ENCODE measurements around the gene BANF2.

Gene BANF2

DNA sequence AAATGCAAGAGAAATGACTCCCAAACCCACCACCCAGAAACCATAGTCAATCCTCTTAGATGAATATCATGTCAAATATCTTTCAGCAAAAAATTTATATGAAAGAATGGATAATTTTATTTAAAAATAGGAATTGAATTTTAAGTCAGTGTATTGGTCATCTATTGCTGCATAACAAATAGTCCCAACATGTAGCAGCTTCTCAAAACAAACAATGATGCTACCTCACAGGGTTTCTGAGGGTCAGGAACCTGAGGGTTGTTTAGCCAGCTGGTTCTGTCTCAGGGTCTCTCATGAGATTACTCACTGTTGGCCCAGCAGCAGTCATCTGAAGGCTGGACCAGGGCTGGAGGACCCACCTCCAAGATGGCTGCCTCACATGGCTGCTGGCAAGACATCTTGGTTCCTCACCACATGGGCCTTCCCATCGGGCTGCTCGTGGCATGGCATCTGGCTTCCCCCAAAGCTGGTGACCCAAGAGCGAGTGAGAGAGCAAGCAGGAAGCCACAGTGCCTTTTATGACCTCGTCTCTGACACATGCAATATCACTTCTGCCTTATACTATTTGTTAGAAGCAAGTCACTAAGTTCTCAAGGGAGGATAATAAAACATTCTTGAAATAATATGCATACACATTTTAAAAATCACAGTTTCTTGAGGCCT is 36.3 kb downstream of the BANF2 start:
- DNase-seq, result no peak

DNA sequence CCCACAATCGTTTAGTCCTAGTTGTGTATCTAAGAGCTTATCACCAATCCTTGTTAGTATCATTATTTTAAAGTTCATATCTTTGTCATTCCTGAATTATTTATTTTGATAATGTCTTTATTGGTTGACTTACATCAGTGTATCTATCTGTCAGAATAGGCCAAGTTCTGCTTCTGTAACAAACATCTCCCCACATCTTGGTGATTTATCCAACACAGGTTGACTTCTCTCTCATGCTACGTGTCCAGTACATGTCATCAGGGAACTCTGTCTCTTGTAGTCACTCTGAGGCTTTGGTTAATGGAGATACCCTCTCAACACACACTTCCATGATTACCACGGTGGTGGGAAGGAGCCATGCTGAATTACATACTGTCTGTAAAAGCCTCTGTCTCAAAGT is 38.4 kb downstream of the BANF2 start:
- no peak for DNase-seq

DNA sequence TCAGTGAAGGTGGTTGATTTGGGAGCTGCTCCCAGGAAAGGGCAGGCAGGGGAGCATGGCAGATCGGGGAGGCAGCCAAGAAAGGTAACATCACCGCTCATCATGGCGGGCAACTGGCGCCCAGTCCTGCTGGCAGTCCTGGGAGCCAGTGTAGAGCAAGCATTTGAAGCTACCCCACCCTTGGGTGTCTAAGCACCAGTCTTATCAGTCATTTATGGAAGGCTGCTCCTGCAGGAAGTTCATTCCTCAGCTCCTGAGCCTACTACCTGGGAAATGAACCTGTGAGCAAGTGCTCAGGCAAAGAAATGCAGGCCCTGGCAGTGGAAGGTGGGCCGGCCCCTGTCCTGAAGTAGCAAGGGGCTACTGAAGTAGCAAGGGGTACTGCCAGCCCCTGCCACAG is 41.5 kb downstream of the BANF2 start:
- DNase-seq, result no peak

DNA sequence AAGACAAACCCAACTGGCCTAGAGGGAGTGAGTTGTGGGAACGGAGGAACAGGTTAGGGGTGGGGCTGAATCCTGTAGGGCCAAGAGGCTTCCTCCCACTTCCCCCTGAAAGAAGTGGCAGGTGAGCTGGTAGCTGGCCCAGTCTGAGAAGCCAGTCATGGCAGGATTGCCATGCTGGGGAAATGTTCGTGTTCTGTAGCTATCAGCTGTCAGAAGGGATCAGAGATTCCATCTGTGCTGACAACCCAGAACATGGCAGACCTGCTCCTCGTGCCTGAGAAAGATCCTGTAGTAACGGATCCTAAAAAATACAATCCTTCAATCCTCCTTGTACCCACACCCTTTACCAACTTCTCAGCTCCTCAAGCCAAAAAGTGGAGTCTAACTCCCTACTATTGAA is 43.0 kb downstream of the BANF2 start:
- no peak for DNase-seq

DNA sequence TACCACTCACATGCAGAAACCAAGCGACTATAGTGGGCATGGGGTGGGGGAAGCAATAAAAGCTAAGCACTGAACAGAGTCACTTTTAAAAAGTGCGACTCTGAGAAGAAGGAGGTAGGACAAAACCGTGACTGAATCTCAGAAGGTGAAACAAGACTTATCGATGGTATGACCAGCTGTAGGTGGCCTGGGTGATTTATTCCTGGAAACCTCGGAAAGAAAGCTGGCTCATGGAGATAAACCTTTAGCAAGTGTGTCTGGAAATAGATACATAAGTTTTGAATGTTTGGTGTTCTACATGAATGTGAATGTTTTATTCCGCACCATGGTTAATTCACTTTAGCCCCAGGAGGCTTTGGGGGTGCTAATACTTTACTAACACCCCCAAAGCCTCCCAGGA is 43.9 kb downstream of the BANF2 start:
- no peak for DNase-seq

DNA sequence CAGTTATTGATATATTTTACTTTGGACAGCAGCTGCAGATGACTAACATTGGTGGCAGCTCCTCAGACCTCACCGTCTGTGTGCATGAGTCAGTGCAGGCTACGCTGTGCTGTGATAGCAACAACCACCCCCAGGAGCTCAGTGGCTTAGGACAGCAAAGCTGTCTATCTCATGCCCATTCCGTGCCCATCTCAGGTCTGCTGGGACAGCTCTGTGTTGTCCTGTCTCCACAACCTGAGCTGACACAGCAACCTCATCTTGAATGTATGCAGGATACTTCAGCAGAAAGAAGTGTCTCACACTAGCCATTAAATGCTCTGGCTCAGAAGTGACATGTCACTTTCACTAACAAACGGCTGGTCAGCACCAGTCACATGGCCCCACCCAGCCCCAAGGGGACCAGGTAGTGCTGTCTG is 47.7 kb downstream of the BANF2 start:
- no peak for DNase-seq

DNA sequence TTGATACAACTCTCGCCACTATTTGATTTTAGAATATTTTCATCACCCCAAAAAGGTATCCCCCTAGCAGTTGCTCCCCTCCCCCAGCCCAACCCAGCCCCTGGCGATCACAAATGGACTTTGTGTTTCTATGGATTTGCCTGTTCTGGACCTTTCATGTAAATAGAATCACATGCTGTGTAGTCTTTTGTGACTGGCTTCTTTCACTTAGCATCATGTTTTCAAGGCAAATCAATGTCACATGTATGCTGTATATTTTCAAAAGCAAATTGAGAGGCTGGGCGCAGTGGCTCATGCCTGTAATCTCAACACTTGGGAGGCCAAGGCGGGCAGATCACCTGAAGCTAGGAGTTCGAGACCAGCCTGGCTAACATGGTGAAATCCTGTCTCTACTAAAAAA is 48.5 kb downstream of the BANF2 start:
- no peak for DNase-seq

DNA sequence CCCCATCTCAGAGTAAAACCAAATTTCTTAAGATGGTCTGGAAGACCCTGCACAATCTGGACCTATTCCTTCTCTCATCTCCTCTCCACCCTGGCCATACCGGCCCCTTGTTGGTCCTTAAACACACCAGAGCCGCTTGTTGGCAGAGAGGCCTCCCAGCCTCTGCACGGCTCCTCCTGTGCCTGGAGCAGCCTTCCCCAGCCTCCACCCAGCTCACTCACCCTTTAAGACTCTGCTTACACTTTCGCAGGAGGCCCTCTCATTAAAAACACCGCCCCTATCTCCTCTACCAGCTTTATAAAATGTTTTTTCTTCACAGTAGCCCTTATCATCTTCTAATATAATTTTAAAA is 49.8 kb downstream of the BANF2 start:
- DNase-seq, result no peak

DNA sequence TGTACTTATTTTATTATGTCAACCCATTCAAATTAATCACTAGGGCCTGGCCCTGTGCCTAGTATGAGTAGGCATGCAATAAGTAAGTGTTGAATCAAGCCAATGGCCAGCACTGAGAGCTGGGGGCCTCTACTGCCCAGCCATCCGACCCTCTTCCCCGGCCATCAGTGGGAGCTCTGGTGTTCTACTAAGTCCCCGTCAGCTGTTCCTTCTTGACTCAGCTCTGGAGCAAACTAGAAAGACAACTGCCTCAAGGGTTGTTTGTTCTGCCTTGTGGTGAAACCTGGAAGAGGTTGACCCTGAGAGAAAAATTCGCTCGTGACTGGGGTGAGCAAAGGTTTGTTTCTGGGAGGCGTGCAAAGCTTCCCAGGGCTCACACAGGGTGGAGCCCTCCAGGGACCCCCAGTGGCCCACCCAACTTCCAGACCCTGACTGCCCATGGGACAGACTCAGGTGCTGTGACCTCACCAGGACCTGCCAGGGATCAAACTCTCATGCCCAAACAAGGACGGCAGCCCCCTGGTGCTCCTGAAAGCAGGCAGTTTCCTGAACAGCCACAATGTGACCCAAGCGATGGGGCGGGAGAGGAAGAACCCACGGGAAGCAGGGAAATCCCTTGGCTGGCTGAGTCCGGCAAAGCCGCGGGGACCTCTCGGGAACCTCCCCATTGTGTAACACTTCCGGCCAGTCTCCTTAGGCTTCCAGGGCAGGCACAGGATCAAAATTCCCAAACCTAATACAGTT is 50.4 kb downstream of the BANF2 start:
- no peak for DNase-seq

DNA sequence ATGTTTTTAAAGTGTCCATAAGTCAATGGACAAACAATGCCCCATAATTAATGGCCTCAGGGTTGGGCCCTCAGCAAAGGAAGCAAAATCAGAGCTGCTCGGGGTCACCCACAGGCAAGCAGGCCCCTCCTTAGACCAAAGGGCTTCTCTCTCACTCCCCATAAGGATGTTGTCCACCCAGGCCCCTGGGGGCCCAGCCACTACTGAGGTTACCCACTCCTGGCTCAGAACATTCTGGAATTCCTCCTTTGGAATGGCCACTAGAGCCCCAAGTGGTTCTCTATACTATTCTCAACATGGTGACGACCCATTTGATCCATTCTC is 50.9 kb downstream of the BANF2 start:
- no peak for DNase-seq

DNA sequence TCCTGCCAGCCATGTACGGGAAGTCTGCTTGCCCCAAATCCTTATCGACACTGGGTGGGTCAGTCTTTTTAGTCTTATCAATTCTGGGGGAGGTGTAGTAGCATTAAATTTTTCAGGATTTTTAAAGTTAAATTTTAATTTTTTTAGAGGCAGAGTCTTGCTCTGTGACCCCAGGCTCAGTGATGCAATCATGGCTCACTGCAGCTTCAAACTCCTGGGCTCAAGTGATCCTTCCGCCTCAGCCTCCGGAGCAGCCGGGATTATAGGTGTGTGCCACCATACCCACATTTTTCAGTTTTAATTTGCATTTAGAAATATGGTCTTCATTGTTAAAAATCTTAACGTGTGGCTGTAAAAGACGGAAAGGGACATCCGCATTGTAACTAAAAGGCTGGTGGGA is 51.9 kb downstream of the BANF2 start:
- no peak for DNase-seq

DNA sequence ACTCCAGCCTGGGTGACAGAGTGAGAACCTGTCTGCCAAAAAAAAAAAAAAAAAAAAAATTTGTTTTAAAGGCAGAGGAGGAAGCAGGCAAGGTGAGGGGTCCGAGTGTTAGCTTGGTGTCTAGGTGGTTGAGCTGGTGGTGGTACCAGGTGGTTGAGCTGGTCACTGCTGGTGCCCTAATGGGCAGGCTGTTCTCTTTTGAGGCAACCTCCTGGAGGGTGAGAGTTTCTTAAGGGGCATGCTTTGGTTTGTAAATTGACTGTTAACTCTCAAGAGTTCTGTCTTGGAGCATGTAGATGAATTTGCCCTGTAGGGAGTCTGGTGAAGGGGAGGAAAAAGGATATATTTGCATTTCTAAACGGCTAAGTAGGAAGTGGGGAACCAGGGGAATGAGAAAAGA is 52.7 kb downstream of the BANF2 start:
- DNase-seq, result no peak

DNA sequence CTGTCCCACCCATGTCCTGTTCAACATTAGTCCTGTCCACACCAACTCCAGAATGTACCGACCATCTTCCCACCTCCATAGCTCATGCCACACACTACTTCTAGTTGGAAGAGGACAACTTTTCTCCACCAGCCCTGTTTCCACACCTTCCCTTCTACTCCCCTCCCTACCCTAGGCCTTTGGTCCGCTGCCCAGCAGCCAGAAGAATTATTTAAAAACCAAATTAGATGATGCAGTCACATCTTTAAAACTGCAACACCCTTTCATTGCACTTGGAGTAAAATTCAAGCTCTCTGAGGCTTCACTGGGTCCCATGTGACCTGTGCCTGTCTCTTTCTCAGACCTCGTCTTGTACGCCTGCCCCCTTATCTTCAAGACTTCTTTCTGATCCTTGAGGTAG is 53.8 kb downstream of the BANF2 start:
- no peak for DNase-seq

DNA sequence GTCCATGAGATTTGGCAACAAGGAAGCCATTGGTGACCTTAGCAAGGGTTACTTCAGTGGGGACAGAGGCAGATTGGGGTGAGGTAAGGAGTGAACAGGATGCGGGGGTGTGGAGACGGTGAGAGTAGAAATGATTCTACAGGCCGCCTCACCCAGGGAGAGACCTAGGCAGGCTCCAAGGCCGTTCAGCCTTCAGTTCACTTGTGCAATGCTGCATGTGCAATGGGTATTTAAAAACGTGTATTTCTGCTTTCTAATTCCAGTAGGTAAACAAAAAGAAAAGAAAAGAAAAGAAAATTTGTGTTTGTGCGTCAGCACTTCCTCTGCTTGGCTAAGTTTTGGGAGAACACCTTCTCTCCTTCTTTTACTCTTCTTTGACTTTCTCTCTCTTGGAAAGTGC is 56.8 kb downstream of the BANF2 start:
- no peak for DNase-seq

DNA sequence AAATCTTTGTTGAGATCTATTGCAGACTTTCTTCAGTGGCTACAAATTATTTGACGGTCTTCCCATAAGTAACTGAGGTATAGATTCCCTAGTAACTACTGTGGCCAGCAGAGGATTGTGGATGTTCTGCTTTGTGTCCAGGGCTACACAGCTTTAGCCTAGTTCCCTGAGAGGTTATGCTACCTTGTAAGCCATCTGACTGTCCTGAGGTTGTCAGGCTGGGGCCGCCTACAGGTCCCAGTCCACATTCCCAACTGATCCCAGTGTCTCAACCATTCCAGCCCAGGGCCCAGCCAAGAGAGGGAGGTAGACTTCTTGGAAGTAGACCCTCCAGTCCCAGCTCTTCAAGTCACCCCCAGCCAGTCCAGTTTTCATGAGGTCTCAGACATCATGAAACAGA is 57.7 kb downstream of the BANF2 start:
- DNase-seq, result no peak

DNA sequence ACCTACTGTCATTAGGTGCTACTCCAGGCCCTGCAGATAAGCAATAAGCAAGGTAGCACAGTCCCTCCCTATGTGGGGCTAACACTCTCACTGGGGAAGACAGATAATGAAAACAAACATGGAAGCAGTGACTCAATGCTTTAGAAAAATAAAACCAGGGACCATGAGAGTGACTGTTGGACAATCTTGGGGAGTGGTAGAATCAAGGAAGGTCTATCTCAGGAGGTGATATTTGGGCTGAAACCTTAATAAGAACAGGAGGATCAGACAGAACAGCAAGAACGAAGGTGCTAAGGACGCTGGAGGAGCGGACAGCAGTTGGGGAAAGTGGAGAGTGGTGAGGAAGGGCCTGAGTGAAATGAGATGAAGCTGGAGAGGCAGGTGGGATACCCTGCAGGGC is 58.2 kb downstream of the BANF2 start:
- no peak for DNase-seq

DNA sequence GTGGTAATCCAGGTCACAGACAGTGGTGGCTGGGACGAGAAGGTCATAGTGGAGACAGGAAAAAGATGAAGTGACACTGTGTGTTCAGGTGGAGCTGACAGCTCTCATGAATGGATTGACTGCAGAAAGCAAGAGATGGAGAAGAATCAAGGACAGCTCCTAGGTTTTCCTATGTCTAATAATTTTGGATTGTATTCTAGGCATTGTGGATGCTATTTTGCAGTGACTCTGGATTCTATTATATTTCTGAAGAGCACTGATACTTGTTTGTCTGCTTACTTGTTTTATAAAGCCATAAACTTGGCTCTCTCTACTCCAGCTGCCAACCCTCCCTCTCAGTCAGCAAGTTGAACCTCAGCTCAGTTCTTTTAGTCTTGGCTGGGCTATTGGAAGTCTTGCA is 58.7 kb downstream of the BANF2 start:
- no peak for DNase-seq

DNA sequence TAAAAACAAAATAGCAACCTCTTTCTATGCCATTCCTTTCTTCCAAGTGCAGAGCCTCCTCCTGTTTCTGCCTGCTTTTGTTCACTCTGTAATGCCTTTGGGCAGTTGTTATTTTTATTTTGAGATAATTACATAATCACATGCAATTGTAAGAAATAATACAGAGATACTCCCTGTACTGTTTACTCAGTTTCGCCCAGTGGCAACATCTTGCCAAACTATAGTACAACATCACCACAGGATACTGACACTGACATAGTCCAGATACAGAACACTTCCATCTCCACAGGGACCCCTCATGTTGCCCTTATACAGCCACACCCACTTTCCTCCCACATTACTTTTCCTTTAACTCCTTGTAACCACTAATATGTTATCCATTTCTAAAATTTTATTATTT is 59.7 kb downstream of the BANF2 start:
- no peak for DNase-seq

DNA sequence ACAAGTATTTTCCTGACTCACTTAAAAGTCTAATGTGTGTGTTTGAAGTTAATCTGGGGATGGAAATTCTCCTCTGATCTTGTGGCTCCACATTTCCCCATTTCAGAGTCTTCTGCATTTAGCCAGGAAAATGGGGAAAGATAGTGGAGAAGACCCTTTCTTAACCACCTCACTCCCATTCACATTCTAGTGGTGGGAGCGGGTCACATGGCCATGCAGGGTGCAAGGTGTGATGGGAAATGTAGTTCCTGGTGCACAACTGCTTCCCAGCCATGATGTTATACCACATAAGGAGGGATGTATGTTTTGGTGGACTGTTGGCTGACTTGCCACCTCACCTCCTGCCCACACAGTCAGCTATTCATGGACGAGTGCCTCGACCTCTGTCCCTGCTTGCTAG is 61.8 kb downstream of the BANF2 start:
- DNase-seq, result no peak

DNA sequence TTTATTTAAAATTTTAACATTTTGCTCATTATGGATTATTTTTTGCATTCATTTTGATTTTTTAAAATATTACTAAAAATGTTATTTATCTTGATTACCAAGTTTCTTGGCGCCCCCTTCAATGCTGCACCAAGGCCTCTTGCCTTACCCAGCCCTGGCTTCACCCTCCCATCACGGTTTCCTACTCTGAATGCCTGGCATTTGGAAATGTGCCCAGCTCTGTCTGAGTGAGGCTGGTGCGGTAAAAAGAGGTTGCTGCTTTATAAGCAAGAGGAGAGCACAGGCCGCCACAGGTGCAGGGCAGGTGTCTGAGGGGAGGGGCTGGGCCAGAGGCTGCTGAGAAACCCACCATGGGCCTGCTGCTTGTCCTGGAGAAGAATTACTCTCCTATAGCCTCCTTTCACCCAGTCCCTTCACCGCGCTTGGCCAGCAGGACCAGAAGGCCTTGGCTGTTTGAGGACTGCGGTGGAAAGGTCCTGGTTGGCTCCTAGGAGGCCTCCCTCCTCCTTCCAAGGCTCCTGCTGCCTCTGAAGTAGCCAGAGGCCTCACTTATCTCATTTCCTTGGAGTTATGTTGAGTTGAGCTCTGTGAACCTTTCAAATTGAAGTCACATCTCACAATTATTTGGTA is 62.6 kb downstream of the BANF2 start:
- no peak for DNase-seq

DNA sequence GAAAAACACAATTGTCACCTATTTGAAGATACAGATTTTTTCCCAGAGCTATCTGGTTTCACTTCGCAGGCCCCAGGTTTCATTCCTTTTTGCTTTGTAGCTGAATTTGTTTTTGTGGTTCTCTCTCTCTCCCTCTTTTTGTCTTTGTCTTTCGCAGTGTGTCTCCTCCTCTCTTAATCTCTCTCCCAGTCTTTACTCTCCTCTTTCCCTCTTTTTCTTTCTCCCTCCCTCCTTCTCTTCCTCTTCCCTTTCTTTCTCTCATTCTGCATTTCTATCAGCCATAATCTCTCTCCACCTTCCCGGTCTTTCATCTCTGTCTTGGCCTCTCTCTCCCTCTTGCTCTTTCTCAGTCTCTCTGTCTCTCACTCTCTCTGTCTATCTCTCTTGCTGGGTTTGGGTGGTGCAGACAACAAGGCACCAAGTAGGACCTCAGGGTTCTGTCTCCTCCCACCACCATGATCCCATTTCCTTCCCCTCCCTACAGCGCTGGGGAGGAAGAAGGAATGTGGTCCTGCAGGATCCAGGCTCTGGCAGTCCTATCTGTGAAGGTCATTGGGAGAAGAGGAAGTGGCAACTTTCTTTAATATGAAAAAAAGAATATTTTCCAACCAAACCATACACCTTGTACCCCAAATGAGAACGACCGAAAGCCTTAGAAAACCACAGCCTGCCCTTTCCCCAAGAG is 63.2 kb downstream of the BANF2 start:
- no peak for DNase-seq

DNA sequence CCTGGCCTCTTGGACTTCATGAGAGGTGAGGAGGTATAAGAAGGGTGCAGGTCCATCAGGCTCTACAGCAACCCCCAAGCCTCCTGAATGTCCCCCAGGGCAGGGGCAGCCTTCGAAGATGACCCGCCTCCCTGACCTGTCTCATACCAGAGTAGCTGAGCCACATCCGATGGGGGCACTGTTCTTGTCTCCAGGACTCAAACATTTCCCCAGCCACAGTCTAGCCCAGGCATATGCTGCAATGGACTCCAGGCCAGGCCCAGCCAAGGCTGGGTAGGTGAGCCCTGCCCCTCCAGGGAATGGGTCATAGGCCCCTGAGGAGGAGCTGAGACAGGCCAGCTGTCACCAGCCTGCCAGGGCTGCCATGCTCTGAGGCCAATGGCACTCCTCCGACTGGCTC is 65.3 kb downstream of the BANF2 start:
- DNase-seq, result no peak

DNA sequence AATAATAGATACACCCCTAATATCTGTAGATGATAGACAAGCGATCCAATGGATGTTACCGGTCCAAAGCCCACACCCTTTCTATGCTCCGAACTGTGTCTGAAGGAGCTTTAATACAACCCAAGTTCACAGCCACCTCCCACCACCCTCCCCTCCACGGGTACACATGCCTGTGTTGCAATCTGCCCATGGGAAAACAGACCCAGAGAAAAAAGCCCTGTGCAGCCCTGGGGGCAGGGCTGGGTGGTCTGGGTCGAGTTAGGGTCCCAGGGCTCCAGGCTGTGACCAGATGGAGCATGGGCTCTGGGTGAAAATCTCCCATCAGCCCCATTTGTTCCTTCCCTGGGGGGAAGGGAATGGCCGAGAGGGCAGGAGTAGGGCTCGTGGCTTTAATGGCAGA is 65.8 kb downstream of the BANF2 start:
- DNase-seq, result no peak

DNA sequence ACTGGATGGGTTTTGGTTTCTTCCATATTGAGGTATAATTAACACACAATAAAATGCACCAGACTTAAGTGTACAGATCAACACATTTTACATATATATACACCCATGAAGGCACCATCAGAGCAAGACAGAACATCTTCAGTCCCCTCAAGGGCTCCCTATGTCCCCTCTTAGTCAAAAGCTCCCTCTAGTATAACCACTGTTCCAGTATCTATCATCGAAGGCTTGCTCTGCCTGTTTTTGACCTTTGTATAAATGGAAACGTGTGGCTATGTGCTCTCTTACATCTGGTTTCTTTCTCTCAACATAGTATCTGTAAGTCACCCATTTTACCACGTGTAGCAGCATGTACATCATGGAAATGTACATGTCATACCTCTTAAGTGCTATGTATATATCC is 66.5 kb downstream of the BANF2 start:
- no peak for DNase-seq

Data from CD4-positive, alpha-beta T cell treated with Interferon alpha-2 for 1 hour (primary cell).